Activated T-cell treated with anti-CD3 and anti-CD28 coated beads for 24 hours (primary cell): ENCODE data around the gene TMTC2.
"Not testable (repeated sequence)": the region's sequence is repeated elsewhere in the genome, so short reads cannot be mapped to it uniquely, and the experiment has no call there.

Source experiments
- DNase-seq: peaks from one replicate; pipeline ENCODE4 v3.0.0-alpha.2; 2020; ENCODE audit warnings: low read depth

The TMTC2 gene

DNA sequence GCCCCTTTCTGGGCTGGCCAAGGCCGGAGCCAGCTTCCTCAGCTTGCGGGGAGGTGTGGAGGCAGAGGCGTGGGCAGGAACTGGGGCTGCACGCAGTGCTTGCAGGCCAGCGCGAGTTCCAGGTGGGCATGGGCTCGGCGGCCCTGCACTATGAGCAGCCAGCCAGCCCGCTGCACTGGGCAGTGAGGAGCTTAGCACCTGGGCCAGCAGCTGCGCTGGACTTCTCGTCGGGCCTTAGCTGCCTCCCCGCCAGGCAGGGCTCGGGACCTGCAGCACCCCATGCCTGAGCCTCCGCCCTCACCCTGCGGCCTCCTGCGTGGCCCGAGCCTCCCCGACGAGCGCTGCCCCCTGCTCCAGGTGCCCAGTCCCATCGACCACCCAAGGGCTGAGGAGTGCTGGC lies 42.0 kb downstream of the TMTC2 start:
- no peak for DNase-seq

DNA sequence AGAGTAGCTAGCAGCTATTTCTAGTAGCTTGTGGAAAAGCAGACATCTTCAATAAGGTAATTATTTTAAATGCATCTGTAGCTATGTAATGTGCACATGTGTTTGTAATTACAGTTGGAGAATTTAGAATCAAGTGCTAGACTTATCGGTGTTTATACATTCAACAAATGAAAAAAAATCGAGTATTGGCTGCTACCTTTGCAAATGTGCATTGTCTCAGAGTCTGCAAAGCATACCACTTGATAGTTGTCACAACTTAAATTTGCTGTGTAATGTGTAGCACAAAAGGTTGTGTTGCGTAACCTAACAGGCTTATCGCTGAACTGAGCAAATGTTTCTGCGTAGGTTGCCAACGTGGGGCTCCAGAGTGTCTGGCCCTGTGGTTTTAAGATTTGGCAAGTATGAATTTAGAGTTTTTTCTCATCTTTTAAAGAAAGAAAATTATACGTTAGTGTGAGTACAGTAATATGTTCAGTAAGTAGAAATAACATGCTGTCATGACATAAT lies 44.3 kb downstream of the TMTC2 start:
- no peak for DNase-seq

DNA sequence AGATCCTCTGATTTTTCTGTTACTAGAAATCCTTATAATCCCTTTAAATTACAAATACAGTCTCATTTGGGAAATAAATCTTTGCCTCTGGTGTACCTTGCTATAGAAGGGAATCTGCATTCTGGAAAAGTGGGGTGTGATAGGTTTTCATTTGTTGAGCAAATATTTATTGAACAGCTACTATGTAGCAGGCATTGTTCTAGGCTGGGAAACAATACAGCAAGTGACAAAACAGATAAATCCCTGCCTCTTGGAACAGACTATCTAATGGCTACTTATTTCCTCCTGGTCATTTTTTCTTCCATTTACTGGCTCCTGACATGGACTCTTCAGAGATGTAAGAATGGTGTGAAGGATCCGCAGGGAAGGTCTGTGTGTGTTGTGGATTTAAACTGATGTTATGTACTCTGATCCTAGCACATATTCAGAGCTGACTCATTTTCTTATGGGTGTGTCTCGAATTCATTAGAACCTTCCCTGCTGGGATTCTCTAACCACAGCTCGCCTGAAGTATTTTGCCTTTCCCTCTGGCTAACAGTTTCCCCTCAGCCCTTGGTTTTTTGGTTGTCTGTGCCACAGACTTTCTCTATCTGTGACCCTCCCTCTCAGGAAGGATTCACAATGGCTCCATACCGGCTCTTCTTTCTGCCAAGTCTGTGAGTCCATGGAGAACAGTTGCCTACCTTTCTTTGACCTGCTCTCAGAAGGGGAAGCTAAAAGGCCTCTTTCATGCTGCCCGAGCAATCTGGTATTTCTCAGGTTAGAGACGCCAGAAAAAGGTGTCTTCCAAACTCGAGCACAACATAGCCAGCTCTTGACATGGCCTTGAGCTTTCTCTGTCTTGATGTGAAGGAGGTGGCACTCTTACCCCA lies 53.7 kb downstream of the TMTC2 start:
- DNase-seq: no peak

DNA sequence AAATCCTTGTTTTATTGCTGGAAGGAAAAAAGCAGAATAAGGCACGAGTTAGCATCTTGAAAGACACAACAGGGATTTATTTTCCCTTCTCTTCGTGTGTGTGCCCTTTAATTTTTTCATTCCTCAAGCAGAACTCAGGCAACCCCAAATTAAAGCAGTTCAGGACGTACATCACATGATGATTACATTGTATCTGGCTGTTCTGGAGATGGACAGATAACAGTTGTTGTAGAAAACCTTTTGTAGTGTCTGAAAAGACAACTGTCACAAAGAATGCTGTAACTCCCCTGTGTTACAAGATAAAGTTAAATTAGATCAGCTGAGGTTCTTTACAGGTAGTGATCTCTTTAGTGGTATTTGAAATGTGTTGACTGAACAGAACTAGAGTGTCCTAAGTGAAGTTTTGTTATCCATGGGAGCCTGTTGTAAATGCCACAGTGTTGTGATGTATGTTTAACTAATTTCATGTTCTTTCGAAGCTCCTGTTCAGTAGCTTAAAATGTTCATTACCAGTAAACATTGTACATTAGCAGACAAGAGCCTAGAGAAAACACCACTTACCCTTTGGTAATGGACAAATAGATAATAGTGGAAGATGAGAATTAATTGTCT lies 58.5 kb downstream of the TMTC2 start:
- DNase-seq: no peak

DNA sequence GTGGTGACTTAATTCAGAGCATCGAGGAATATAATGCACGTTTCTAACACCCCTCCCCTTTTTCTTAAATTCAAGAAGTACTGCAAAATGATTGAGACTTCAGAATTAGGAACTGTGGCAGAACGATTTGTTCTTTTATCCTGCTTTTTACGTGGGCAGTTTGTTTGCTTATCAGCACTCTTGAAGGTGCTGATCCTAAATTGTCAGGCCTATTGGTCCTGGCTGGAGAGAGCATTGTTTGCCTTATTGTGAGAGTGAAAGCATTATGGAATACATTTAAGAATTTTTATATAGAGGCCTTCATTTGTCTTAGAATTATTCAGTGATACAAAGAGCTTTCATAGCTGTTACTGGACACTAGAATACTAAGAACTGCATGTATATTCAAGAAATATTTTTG lies 59.1 kb downstream of the TMTC2 start:
- no peak for DNase-seq

DNA sequence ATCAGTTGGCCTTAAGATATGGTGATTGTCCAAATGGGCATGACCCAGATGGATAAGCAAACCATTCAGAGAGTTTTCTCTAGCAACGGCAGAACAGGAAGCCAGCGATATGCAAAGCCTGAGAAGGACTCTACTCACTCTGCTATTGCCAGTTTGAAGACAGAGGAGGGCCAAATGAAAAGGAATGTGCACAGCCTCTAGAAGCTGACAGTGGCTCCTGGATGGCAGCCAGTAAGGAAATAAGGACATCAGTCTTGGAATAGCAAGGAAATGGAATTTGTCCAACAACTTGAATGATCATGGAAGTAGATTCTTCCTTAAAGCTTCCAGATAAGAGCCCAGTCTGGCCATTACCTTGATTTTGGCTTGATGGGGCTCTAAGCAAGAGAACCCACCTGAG lies 60.0 kb downstream of the TMTC2 start:
- DNase-seq: no peak

DNA sequence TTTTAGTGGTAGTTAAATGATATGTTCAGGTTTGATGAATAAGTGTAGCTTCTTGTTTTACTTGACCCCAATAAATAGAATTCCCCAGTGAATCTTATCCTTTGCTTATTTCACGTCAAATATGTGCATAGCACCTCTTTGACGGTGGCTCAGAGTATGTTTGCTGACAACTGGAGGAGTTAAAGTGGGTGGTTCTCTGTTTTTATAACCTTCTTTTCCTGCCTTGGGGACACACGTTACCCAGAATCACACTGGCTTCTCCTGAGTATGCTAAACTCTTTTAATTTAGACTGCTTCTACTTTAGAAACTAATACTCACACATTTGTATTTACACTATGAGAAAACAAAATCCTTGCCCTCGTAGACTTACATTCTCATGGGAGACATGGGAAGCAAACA lies 62.3 kb downstream of the TMTC2 start:
- no peak for DNase-seq

DNA sequence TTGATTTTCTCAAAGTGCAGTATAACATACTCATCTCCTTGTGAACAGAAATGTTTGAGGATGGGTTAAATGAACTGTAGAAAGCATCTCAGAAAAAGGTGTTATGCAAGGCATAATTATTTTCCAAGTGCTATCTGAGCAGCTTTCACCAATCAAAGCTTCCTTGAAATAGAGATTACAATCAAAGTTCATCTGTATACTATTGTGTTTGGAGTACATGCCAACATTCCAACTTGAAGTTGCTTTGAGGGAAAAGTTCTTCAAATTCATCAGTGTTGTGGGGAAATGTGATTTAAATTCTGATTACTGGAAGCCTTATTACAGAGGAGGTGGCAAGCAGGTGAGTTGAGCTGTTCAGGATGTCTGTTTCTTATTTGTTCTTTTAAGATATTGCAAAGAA lies 68.2 kb downstream of the TMTC2 start:
- no peak for DNase-seq

DNA sequence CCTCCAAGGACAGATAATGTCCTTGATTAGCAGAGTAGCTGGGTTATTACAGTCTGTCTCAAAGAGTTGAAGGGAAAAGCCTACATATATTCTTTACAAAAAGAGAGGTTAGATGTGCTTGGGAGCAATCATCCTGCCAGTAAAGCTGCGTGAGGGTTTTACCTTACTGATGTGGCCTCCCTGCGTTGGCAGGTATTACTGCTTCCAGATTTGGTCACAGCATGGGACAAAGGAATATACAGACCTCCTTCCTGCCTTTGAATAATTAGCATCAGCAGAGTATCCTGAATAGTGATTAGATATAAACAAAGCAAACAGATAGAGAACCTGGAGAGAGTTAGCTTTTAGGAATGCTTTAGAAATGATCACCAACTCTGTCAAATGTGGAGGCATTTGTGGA lies 69.6 kb downstream of the TMTC2 start:
- DNase-seq: no peak

DNA sequence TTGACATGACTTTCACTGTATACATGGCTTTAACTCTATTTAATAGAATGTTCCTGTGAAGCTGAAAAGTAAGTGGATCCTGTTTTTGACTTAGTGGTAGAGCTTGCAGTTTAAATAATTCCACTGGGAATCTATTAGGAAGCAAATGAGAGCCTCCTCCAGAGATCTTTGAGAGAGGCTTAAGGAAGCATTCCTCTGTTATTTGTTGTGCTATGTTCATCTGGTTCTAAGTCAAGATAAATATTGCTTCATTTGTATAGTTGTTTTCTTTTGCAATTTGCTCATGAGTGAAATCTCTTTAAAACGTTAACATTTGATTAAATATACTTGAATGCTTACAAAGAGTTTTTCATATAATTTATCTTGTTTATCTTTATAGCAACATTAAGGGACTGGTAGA lies 70.4 kb downstream of the TMTC2 start:
- no peak for DNase-seq

DNA sequence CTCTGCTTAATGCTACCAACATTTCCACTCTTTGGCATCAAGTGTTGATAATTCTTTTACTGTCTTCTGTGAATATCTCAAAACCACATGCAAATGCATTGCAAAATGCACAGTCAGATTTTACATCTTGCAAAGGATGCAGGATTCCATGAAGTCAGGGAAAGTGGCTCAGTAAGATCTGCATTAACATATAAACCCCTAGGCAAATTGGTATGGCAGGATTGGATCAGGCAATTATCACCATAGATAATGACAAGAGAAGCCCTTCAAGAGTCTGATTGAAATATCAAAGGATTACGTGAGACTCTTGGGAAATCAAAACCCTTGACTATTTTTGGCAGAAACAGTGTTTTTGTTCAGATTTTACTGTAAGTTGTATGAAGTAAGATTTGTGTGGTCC lies 71.0 kb downstream of the TMTC2 start:
- no peak for DNase-seq

DNA sequence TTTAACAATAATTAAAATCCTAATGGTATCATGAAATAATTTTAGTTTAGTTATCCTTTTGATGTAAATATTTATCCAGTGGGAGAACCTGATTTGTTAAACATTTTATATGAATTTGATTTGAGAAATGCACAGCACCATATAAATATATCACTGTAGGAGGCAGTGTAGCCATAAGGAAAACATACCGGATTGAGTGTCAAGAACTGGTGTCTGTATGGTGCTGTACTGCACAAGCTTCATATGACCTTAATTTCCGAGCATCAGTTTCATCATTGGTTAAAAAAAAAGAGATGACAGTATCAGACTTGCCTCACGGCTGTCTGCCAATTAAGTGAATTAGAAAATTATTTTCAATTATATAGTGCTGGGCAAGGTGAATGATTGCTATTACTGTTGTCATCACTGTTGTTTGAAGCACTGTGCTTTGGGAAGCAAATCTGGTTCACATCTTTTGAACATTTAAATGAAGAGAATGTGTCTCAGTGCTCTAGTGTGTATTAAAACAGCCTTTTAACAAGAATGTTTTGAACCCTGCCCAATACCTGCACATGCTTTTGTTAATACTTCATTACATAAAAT lies 72.1 kb downstream of the TMTC2 start:
- no peak for DNase-seq

DNA sequence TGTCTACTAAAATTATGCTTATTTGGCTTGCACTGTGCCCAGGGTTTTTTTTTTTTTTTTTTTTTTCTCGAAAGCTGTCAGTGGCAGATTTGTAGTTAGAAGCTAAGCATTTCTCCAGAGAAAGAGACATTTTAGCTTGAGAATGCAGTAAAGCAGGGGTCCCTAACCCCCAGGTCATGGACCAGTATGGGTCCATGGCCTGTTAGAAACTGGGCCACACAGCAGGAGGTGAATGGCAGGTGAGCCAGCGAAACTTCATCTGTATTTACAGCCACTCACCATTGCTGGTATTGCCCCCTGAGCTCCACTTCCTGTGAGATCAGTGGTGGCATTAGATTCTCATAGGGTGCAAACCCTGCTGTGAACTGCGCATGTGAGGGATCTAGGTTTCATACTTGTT lies 73.7 kb downstream of the TMTC2 start:
- DNase-seq: no peak

DNA sequence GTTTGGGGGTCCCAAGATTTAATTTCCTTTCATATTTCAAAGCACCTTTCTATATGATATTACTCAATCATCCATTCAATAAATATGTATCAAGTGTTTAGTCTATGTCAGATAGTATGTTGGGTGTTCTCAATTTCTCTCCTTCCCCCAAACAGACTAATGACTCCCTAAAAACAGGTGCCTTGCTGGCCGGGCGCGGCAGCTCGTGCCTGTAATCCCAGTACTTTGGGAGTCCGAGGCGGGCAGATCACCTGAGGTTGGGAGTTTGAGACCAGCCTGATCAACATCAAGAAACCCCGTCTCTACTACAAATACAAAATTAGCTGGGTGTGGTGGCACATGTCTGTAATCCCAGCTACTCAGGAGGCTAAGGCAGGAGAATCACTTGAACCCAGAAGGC lies 78.5 kb downstream of the TMTC2 start:
- DNase-seq: not testable (repeated sequence)

DNA sequence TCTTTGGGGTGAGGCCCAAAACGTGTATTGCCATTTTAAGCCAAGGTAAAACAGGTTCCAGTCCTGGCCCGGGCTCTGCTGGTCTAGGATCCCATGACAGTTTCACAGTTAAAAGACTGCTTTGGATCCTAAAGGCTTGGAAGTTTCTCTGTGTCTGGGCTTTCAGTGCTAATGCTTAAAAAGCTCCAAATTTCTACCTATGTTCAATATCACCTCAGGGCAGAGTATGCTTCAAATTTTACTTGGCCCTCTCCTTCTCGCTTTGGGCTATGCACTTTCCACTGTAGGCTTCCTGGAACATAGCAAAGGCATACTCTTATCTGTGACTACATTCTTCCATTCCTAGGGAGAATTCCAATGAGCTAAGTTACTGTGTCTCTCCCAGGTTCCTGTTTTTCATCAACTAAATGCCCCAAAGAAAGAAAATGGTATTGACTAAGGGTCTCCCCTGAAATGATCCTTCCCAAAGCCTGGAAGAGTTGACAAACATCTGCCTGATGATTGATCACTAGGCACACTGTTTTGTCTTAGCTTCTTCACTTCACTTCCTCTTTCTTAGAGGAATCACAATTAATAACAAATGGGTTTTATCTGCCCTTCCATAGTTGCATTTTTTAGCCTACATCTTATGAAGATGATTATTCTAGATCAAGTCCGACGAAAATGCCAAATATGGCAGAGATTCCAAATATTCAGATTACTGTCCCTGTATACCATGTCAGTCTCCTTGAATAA lies 79.4 kb downstream of the TMTC2 start:
- no peak for DNase-seq

DNA sequence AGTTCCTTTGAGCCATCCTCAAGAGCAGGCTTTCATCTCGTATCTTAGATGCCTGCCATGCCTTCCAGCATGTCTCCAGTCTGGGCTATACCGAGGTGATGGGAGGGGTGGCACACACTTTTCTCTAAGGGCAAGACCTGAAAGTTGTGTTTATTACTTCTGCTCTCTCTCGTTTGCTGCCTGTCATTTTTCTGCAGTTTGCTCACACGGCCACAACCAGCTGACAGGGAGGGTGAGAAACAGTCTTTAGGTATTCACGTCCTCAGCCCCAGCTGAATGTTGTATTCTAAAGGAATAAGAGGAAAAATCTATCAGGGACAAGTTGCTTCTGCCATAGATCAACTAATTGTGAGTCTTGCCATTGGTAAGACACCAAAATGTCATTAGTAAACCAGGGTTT lies 88.0 kb downstream of the TMTC2 start:
- no peak for DNase-seq

DNA sequence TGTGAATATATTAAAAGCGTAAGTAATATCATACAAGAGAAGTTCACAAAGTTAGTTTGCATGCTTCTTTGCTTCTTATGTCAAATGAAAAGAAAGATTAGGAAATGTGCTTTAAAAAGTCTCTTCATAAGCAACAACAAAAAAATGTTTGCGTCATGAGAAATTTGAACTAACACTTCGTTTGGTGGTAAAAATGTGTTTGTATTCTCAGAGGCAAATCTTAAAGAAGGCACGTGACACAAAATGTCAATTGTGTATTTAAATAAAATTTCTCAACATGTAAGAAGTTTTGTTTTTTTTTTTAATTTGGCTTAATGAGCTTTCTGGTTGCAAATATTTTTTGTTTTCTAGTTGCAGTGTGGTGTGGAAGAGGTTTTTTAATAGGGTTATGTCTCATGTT lies 93.8 kb downstream of the TMTC2 start:
- no peak for DNase-seq

DNA sequence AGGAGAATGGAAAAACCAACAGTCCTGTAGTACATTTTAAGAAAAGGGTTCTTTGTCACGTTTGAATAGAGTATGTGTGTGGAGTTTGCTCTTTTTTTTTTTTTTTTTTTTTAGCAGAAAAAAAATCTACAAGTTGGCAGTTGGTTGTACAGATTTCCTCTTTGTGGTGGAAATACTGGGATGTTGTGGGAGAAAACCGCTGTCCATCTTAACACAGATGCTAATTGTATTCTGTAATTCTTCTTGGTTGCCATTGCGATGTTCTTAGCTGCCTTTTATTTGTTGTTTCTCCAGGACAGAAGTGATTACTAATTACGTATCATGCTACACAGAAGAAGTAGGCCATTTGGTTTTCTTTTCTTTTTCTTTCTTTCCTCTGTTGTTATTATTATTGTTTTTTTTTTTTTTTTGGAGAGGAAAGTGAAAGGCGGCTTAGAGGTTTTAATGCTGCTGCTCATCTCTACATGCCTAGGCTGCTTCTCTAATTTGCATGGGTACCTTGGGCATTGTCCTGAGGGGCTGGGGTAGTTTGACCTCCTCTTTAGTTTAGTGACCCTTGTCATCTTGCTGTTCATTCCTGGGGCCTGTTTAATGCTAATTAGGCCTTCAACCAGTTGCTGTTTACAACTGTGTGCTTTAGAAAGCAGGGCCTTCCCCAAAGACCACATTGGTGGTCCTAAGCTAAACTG lies 94.7 kb downstream of the TMTC2 start:
- no peak for DNase-seq

DNA sequence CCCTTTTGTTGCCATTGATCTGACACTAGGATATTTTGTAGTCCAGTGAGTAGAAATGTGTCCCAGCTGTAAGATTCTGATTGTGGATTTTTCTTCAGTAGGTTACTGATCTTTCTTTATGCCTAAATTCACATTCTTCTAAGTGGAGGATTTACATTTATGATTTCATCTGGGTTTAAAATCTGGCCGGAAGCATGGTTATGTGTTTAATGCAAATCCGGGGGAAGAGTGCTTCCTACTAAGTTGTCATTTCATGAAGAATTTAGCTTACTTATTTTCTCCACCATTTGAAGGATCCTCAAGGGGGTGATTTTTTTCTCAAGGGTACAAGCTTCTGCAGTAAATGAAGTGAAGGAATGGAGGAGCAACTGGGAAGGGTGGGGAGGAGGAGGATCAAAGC lies 96.7 kb downstream of the TMTC2 start:
- no peak for DNase-seq

DNA sequence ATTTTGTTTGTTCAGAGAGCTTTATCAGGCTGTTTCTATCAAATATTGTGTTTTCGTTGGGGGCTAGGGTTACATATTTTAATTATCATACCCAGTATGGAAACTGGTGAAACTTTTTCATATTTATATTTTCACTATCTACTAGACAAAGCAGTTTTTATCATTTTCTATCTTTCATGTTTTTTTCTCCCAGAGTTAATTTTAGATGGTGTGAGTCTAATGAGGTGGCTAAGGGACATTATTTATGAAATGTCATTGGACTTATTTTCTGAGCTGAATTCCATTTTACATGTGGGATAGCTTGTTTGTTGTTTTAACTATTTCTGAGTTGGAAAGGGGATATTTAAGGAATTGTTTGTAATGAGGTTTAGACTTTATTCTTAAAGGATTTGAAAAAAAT lies 100.3 kb downstream of the TMTC2 start:
- no peak for DNase-seq

DNA sequence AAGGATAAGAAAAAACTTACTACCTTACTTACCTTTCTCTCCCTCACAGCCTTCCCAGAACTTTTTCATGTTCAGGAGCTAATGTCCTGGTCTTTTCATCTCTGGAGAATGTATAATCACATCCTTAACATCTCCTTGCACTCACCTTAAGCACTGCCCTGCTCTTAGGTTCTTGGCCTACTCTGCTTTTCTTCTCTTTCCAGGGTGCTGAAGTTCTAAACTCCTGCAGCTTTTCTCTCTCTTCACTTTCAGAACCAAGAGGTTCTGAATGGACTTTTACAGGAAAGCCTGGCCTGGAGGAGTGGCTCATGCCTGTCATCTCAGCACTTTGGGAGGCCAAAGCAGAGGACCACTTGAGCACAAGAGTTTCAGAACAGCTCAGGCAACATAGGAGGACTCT lies 101.9 kb downstream of the TMTC2 start:
- DNase-seq: no peak

DNA sequence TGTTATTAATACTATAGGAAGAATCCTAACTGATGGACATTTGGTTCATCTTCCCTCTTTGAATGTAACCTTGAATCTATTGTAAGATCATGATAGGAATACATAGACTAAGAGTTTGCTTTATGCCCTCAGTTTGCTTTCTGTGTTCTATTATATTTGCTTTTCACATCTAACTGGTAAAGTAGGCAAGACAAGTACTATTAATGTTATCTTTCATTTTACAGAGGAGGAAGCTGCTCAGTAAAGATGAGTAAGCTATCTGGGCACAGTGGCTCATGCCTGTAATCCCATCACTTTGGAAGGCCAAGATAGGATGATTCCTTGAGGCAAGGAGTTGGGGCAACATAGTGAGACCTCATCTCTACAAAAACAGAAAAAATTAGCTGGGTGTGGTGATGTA lies 103.0 kb downstream of the TMTC2 start:
- DNase-seq: no peak
